HG03469 (cell line): ENCODE measurements around the gene ASB18.

Experiments used
- ATAC-seq: cut with Tn5 transposase; IDR thresholded peaks from one replicate; pipeline ENCODE4 v1.9.1; 2021; ENCODE audit warnings: mild to moderate bottlenecking, moderate library complexity, moderate number of reproducible peaks; ENCODE audit not compliant: unreplicated experiment

Gene ASB18

DNA sequence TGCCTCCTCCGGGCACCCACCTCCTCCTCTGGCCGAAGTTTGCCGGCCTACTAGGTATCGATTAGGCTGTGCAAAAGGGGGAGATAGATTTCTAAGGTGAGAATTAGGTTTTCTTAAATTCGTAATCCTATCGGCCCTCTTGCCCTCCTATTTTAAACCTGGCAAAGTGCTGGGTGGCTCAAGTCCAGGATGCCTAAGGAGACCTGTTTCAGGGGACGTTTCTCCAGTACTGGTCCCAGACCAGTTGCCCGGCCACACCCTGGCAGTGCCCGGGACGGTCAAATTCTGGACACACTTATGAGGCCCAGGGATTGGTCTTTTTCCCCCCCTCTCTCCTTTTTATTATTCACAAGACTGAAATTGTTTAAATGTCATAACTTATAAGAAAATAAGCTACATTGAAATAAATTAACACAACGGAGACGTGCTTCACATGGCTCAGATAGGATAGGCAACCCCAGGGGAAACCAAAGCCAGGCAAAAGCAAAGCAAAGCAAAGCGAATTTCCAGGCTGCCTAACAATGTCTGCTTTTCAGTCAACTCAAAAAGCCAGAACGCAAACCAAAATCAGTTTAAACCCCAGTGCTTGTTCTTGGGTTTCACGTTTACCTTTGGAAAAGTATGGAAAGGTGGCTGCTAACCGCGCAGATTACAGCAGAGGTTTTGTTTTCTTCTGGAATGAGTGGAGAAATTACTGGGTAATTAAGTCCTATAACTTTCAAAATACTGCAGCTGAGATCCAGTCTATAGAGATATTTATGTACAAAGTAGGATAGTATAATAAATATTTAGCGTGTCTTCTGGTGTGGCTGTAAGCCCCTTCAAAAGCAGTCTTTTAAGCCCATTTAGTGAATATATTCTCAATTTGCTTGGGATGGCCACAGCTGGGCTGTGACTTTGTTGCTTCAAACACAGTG is 99.0 kb downstream of the ASB18 start:
- ATAC-seq = no peak

DNA sequence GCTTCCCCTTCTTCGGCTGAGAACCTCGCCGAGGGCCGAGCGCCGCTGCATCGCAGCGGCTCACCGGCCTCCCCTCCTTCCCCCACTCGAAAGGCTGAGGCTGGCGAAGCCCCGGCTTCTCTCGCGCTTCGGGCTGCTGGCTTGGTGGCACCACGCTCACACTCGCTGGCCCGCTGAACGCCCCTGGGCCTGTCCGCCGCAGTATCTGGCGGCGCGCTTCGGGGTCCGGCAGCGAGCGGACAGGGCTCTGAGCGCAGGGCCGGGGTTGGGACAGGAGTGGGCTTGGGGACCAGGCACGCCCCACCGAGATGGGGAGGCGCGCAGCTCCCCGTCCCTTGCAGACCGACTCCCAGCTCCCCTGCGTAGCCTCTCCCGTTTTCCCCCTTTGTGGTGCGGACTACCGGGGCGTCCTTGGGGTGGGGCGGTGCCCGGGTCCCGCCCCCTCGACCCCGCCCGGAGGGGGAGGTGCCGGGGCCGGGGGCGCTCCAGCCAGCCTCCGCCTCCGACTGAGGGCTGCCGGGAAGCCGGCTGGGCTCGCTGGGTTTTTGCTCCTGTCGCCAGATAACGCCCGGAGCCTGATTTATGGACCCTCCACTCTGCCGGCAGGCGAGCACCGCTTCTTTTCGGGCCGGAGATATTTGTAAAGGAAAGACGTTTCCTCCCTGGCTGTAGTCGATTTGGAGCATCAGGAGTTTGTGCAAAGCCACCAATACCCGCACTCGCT is 99.8 kb downstream of the ASB18 start:
- no peak for ATAC-seq

DNA sequence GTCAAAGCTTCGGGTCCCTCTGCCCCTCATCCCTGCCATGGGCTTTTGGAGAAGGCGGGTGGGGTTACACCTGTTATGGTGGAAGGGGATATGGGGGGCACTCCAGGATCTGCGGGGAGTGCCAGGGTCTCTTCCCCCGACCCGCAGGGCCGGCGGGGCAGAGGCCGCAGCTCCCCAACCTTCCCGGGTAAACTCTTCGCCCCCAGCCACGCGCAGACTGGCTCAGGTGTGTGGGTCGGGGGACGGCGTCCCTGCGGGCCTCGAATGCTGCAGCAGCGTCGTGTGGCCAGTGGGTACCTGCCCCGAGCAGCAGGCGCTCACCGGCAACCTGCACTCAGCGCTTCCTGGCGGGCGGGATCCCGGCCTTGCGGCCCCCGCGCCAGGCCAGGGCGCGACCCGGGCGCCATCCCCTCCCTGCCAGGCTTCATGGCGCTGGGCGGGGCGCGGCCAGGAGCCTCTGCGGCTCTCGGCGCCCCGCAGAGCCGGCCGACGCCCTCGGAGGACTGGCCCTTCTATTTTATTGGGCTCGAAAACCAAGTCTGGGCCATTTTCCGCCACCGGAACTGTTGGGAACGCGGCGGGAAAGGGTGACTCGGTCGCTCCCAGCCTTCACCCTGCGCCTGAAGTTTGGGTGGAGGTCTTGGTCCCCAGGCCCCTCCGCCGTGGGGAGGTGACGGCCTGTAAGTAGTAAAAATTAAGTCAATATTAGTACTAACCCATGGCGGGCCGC is 100.6 kb downstream of the ASB18 start:
- no peak for ATAC-seq

DNA sequence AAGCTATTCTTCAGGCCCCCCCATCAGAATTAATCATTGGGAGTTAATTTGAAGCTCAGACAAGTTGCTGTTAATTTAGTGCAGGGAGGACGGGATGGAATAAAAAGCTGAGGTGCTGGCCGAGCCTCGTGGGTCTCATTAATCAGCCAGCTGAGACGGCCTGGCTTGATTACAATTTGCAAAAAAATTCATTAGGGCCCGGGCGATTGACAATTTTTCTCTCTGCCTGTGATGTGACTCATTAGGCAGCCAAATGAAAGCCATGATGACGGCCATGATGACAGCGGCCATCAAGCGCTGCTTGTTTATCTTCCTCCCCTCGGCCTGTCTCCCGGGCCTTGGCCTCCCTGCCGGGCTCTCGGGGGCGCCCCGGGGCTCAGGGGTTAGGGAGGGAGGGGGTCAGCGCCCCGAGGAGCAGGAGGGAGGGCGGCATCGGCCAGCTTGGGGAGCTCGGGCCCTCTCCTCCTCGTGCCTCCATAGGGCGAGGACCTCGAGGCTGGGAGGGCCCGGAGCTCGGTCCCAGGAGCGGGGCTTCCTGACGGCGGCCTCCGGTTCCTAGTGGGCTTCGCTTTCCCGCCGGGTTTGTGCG is 101.2 kb downstream of the ASB18 start:
- no peak for ATAC-seq

DNA sequence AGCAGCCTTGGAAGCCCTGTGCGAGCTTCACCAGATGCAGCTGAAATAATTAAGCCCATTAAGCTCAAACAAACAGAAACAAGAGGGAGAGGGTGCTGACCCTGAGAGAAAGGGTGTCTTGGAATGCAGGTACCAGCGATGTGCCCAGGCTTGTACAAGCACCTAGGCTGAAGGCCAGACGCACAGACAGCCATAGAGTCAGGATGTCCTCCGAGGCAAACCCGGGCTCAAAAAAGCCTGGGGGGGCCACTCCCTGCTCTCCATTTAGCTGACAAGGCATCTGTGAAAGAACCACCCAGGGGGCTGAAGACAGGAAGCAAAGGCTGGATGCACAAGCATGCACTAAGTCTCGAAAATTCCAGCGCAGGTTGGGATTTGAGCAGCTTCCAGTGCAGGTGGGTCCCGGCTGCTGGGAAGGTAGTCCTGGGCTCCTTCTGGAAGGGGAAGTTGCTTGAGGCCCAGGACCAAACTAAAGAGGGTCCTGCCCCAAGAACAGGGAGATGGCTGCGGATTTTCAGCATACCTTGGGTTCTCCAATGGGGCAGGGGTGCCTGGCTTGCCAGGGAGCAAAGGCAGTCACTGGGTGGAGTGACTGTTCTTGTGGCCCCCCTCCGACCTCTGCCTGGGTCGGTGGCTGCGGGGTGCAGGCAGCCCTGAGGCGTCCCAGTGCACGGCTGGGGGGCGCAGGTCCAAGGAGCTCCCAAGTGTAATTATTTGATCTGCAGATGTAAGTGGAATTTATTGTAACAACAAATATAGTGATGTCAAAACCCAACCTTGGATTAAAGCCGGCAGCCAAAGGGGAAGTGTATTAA is 102.0 kb downstream of the ASB18 start:
- no peak for ATAC-seq

DNA sequence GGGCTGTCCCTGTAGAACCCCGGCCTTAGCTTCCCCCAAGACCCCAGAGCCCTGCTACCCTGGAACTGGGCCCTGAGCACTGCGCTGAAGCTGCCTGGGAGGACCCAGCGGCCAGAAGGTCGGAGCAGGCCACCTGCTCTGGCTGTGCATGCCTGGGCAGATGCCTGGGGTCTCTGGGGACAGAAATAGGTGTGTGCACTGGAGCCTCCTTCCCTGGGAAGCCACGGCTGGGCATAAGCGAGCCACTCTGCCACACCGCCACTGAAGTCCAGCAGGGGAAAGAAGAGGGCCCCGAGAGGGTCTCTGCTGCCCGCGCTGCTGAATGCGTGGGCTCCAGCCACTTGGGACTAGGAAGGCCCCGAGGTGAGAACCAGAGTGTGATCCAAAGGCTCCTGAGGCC is 102.7 kb downstream of the ASB18 start:
- no peak for ATAC-seq

DNA sequence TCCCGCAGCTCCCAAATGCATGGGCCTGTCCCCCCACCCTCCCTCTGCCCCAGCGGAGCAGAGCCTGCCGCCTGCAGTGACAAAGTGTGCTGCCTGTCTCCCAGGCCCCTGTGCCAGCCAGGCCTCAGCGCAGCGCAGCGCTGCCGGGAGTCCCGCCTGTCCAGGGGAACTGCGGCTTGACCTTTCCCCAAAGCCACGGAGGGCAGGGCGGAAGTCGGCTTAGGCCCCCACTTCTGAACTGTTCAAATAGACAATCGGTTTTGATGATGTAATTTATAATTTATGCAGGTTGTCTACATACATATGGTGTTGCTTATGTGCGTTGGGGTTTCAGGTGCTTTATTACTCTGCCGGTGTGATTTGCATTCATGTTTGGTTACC is 103.1 kb downstream of the ASB18 start:
- no peak for ATAC-seq

DNA sequence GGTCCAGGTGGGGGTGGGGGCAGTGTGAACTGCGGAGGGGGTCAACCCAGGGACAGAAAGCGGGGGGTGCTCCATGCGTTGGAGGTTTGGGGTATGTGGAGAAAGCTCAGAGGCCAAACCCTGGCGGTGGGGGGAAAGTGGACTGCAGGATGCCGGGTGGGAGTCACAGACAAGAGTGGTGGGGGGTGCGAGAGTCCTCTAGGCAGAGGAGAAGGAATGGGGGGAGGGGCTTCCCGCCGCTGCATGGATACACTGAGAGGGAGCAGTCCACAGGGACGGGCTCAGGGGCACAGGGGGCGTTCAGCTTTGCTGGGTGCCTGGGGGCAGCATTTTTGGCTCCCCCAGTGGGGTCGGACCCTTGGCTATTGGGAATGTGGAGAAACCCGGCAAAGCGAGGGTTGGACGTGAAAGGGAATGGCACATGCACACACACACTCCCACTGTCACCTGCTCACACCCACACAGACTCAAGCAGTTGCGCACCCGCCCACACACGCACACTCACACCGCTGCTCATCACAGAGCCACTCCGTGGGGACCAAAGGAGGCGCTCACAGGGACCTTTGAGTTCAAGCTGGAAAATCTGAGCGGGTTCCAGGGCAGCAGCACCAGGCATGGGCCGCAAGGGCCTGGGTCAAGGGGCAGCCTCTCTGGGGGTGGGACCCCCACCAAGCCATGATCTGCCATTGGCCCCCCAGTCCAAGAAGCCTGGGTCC is 103.7 kb downstream of the ASB18 start:
- no peak for ATAC-seq

DNA sequence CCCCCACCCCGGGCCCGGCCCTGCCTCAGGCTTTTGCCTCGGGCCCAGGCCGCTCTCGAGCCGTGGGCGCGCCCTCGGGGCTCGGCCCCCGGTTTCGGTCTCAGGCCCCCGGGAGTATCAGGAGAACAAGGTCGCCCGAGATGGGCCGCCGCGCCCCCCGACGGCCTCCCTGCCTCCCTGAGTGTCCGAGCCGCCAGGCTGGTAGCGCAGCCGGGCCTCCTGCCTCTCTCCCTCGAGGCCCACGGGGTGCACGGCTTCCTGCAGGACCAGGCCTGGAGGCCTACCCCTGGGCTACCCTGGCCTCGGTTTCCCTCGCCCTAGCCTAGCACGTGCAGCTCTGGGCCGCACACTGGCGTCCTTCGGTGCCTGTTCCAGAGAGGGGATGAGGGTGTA is 104.4 kb downstream of the ASB18 start:
- no peak for ATAC-seq

DNA sequence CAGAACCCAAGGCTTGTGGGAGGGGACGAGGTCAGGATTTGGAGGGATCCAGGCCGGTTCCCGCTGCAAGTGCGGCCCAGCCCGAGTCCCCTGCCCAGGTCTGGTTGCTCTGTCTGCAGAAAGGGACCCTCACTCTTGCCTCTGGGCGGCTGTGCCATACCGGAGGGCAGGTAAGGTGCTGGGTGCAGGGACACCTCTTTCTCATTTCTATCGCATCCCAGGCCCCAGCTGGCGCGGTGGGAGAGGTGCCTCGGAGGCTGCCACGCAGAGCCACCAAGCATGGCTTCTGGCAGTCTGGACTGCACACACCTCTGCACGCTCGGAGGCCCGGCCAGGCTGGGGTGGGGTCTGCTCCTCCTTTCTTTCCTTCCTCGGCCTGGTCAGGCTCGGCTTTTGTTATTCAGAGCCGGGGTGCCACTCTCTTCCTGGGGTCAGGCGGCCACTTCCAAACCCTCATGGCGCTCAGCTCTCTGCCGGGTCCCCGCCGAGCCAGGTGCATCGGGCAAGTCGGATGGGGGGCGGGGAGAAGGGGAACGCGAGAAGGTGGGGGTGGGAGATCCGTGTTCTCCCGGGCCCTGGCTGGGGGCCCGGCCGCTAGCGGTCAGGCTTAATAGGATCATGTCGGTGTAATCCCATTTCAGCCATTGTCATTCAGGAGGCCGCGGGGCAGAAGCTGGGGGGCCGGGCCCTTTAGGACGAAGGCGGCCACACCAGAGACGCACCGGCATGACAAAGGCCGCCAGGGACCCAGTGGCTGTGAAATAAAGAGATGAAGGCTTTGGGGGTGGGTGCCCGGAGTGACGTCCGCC is 105.0 kb downstream of the ASB18 start:
- ATAC-seq = no peak

DNA sequence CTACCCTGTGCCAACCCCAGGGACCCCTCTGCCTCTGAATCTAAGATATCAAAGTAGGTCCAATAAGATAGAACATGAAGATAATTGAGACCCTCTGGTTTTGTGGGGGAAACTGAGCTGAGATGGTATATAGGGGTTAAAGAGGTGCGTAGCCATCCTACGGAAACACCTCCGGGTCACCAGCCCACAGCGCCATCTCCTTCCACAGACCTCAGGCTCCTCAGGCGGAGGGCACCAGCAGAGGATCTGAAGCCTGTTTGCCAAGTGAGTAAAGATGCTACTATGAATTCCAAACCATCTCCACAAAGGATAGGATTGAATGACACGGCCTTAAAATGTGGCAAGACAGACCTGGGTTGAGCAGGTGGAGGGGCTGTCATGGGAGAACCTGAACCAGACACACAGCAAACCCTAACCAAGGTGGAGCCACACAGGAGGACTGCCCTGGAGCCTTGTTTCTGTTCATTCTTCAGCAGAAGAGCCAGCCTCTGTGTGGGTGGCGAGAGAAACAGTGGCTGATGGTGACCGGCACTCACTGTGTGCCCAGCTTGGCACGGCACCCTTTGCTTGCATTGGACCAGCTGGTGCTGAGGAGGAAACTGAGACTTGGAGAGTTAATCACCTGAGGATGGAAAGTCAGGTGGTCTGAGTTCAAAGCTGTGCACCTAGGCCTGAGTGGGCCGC is 106.2 kb downstream of the ASB18 start:
- ATAC-seq = no peak

DNA sequence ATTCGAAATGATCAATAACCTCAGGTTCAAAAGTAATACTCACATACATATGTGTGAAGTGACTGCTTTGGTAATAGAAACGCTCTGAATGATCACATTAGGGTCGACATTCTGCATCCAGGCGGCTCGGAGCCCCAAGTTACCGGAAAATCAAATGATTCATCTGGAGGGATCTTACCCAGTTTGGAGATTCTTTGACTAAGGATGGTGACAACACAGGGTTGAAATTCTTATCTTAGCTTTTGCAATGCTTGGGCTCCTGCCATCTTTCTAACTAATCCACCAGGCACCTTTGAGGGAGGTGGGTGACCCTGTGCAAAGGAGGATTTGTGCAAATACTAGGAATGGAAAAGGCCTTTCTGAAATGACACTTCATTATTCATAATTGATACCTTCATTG is 106.8 kb downstream of the ASB18 start:
- ATAC-seq = no peak

DNA sequence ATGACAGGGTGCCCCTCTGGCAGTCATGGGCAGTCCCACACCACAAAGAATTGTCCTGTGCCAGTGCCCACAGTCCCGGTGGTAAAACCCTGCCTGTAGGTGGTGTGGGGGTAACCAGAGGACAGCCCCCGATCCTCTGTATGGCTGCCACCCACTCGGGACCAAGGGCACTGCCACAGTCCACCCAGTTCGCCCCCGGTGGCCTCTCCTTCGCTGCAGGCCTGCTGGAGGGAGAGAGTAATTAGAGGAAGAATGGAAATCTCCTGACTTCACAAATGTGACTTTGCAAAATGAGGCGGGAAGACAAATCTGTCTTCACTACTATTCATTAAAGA is 107.4 kb downstream of the ASB18 start:
- no peak for ATAC-seq

DNA sequence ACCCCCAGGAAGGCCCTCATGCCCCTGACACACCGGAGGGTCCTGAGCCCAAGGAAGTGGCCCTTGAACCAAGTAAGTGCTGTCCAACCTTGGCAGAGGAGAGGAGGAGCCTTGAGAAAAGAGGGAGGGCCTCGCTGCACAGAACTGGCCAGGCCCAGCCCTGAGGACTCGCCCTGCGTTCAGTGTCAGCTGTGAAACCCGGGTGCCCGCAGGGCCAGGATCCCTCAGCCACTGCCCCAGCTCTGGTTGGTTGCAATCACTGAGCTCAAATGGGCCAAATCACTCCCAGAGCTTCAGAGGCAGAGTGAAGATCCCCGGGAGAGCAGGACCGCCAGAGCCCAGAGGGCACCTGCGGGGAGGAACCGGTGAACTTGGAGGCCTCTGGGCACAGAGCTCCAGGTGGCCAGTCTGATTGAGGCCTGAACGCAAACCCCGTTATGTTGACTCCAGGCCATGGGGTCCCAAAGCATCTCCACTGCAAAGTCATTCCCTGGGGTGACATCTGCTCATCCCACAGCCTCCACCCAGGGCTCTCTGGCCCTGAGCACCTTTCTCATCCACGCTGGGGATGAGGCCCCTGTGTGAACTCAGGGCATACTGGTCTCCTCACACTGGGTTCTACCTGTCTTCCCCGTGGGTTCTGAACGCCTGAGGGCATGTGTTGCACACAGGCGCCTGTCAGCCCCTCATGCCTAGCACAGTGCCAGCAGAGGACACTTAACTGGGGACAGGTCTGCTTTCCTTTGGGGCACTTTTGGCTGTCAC is 107.9 kb downstream of the ASB18 start:
- no peak for ATAC-seq

DNA sequence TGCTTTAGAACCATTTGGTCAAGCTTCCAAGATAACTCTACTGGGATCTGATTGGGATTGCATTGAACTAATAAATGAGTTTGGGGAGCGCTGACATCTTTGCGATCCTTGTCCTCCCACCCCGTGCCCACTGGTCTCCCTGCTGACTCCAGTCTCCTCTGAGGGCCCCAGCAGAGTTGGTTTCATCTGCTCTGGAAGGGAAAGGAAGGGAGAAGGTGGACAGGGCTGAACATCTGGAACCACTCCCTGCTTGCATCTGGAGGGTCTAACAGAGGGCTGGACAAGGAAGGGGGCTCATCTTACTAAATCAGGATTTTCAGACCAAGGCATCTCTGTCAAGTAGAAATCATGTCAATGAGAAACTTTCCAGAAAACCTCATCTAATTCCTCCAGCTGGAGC is 108.8 kb downstream of the ASB18 start:
- no peak for ATAC-seq

DNA sequence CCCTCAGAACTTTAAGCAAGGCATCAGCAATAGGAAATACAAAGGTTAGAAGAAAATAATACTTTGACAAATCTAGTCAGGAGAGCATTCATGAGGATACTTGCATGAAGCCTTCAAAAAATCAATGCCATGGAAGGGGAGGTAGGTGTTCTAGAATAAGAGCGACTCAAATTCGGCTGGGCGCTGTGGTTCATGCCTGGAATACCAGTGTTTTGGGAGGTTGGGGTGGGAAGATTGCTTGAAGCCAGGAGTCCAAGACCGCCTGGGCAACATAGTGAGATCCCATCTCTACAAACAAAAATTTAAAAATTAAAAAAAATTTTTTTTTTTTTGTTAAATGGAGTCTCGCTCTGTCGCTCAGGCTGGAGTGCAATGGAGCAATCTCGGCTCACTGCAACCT is 117.8 kb downstream of the ASB18 start:
- ATAC-seq = no peak

DNA sequence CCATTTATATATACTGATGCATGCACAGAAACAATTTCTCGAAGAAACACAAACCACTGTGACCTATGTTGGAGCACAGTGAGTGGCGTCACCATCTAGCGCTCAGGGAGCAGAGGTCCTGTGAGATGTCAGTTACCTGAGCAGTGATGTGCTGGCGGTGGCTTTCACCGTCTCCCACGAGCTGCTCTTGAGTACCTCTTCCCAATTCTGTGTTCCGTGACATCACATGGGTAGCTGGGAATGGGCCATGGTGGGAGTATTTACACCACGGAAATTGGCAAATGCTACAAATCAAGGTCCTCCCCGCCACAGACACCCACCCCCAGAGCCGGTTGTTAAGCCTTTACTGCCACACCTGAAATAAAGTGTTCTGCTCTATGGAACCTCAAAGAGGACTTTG is 120.4 kb downstream of the ASB18 start:
- no peak for ATAC-seq
